ENCODE results near the gene USP24.

Gene USP24

DNA sequence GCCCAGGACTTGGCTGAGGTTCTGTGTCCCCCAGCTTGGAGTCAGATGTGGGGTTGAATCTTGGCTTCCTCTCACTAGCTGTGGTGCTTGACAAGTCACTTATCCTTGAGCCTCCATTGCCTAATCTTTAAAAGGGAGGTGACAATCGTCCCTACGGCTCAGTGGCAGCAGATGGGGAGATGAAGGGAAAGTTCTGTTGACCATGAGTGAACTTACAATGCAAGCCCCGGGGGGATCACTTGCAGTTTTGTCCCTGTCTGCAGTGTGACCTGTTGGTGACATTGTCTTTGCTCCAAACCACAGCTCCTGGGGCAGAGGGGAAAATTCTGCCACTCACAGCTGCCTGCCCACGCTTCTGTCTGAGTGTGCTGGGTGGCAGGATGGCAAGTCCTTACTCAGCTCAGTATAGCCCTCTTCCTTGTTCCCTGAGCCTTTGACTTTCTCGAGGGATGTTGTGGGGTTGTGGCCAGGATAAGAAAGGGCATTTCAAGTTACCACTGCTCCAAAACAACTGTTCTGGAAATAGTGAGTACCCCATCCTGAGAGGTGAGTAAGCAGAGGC, 174.2 kb downstream of the USP24 start:
- DNase-seq: no peak
- in situ Hi-C loops (cut with HindIII; ENCODE audit: low pct_ligation_motif_present, low sequenced_read_pairs): no loop called here
- Histone ChIP-seq H3K36me3 (replicated peaks) (no peaks in the 10 kb centered on the region), H3K27ac (no peak overlapping the region), H3K27me3 (replicated peaks) (peaks cover 59% of the 10 kb centered on the region), H3K4me3 (ENCODE audit: low read depth, low read length) (peak overlapping the region; percentile 56)
- TF ChIP-seq, protein P1, sequence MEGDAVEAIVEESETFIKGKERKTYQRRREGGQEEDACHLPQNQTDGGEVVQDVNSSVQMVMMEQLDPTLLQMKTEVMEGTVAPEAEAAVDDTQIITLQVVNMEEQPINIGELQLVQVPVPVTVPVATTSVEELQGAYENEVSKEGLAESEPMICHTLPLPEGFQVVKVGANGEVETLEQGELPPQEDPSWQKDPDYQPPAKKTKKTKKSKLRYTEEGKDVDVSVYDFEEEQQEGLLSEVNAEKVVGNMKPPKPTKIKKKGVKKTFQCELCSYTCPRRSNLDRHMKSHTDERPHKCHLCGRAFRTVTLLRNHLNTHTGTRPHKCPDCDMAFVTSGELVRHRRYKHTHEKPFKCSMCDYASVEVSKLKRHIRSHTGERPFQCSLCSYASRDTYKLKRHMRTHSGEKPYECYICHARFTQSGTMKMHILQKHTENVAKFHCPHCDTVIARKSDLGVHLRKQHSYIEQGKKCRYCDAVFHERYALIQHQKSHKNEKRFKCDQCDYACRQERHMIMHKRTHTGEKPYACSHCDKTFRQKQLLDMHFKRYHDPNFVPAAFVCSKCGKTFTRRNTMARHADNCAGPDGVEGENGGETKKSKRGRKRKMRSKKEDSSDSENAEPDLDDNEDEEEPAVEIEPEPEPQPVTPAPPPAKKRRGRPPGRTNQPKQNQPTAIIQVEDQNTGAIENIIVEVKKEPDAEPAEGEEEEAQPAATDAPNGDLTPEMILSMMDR (IDR thresholded peaks at IDR 0.05; ENCODE audit: low read depth, low read length, missing control alignments): no peak

DNA sequence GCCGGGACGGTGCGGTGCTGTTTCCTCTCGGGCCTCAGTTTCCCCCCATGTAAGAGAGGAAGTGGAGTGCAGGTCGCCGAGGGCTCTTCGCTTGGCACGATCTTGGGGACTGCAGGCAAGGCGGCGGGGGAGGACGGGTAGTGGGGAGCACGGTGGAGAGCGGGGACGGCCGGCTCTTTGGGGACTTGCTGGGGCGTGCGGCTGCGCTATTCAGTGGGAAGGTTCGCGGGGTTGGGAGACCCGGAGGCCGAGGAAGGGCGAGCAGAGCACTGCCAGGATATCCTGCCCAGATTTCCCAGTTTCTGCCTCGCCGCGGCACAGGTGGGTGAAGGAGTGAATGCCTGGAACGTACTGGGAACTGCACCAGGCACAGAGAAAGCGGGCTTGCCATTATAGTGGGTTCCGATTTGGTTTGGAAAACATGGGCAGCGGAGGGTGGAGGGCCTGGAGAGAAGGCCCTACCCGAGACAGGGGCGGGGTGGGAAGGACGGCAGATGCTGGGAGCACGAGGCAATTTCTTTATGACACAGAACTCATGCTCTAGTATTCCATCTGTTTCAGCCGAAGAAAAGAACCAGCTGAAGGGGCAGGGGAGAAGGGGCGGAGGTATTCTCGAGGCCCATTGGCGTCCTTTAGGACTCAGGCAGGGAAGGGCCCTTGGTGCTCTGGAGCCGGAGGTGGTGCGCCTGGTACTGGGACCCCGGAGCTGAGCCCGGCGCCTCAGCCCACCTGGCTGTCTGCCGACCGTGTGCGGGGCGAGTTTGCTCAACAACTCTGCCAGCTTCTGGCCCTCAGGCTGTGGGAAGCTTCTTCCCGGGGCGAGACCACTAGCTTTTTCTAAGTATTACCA, 174.9 kb downstream of the USP24 start:
- peaks cover 63% of the 10 kb centered on the region for H3K27me3 ChIP-seq (replicated peaks)
- TF ChIP-seq, protein P1 (IDR thresholded peaks at IDR 0.05; ENCODE audit: low read depth, low read length, missing control alignments): no peak
- no peaks in the 10 kb centered on the region for H3K36me3 ChIP-seq (replicated peaks)
- in situ Hi-C loops (cut with HindIII; ENCODE audit: low pct_ligation_motif_present, low sequenced_read_pairs): no loop called here
- DNase-seq: no peak
- peak overlapping the region; percentile 56 for H3K4me3 ChIP-seq (ENCODE audit: low read depth, low read length)
- H3K27ac ChIP-seq: no peak overlapping the region

DNA sequence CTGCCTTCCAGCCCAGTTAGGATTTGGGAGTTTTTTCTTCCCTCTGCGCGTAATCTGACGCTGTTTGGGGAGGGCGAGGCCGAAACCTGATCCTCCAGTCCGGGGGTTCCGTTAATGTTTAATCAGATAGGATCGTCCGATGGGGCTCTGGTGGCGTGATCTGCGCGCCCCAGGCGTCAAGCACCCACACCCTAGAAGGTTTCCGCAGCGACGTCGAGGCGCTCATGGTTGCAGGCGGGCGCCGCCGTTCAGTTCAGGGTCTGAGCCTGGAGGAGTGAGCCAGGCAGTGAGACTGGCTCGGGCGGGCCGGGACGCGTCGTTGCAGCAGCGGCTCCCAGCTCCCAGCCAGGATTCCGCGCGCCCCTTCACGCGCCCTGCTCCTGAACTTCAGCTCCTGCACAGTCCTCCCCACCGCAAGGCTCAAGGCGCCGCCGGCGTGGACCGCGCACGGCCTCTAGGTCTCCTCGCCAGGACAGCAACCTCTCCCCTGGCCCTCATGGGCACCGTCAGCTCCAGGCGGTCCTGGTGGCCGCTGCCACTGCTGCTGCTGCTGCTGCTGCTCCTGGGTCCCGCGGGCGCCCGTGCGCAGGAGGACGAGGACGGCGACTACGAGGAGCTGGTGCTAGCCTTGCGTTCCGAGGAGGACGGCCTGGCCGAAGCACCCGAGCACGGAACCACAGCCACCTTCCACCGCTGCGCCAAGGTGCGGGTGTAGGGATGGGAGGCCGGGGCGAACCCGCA, 175.7 kb downstream of the USP24 start, which contains the start of gene PCSK9:
PCSK9 (plus strand) TSS at position 207 of the 741 bp plus-strand sequence; CDS start at position 497, 290 bp downstream.
- in situ Hi-C loops (cut with HindIII; ENCODE audit: low pct_ligation_motif_present, low sequenced_read_pairs): no loop called here
- Histone ChIP-seq H3K4me3 (ENCODE audit: low read depth, low read length) (peak within 1 kb of the TSS; percentile 56), H3K36me3 (replicated peaks) (no peaks in the 10 kb centered on the region), H3K27ac (no peak within 1 kb of the TSS), H3K27me3 (replicated peaks) (peaks cover 66% of the 10 kb centered on the region)
- DNase-seq: no peak
- TF ChIP-seq, protein P1 (IDR thresholded peaks at IDR 0.05; ENCODE audit: low read depth, low read length, missing control alignments): no peak

DNA sequence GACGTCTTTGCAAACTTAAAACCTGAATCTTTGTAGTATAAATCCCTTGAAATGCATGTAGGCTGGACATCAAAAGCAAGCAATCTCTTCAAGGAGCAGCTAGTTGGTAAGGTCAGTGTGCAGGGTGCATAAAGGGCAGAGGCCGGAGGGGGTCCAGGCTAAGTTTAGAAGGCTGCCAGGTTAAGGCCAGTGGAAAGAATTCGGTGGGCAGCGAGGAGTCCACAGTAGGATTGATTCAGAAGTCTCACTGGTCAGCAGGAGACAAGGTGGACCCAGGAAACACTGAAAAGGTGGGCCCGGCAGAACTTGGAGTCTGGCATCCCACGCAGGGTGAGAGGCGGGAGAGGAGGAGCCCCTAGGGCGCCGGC, 176.2 kb downstream of the USP24 start:
- H3K36me3 ChIP-seq (replicated peaks): no peaks in the 10 kb centered on the region
- no peak for DNase-seq
- no peak overlapping the region for H3K27ac ChIP-seq
- H3K27me3 ChIP-seq (replicated peaks): peaks cover 68% of the 10 kb centered on the region
- in situ Hi-C loops (cut with HindIII; ENCODE audit: low pct_ligation_motif_present, low sequenced_read_pairs): no loop called here
- TF ChIP-seq, protein P1 (IDR thresholded peaks at IDR 0.05; ENCODE audit: low read depth, low read length, missing control alignments): no peak
- H3K4me3 ChIP-seq (ENCODE audit: low read depth, low read length): peak overlapping the region; percentile 56

DNA sequence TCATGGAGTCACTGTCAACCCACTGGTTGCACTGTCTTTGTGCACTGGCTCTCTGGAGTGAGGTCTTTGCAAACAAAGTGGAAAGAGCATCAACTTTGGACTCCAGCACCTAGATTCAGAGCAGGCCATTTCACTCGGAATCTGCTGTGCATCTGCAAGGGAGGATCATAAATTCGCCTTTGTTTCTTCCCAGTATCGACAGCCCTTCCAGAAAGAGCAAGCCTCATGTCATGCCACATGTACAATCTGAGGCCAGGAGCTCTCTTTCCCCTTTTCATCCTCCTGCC, 176.7 kb downstream of the USP24 start:
- in situ Hi-C loops (cut with HindIII; ENCODE audit: low pct_ligation_motif_present, low sequenced_read_pairs): no loop called here
- TF ChIP-seq, protein P1 (IDR thresholded peaks at IDR 0.05; ENCODE audit: low read depth, low read length, missing control alignments): no peak
- H3K27ac ChIP-seq: no peak overlapping the region
- no peak for DNase-seq
- no peaks in the 10 kb centered on the region for H3K36me3 ChIP-seq (replicated peaks)
- H3K4me3 ChIP-seq (ENCODE audit: low read depth, low read length): no peak overlapping the region
- peaks cover 68% of the 10 kb centered on the region for H3K27me3 ChIP-seq (replicated peaks)

Data from brain microvascular endothelial cell (primary cell).